ENCODE results near the gene DHODH. TPM values are rescaled to one million over a fixed set of nuclear protein-coding genes. Genes with fewer than 3 reads are reported as not detected.

Gene DHODH
- total and polyA plus RNA-seq, 2 of the 8 experiments (the other 6 are each of a cell fraction or from before 2014, with no cell fraction given): 9.1 to 19.4 TPM

- TF ChIP-seq SAP30 (IDR thresholded peaks at IDR 0.05; ENCODE audit: insufficient read depth, insufficient replicate concordance, low read length): no peak
- TF ChIP-seq SP2 (IDR thresholded peaks at IDR 0.05; ENCODE audit: low read length): no peak
- TF ChIP-seq SIRT6 (IDR thresholded peaks at IDR 0.05; ENCODE audit: low read length): no peak
- no peak for TF ChIP-seq SIX5 (IDR thresholded peaks at IDR 0.05; ENCODE audit: low read depth, low read length)
- no peak for TF ChIP-seq KDM1A (IDR thresholded peaks at IDR 0.05; ENCODE audit: borderline replicate concordance, low read length)
- TF ChIP-seq CEBPB (IDR thresholded peaks at IDR 0.05; ENCODE audit: low read depth, low read length): no peak
- no peak for TF ChIP-seq RXRA (IDR thresholded peaks at IDR 0.05; ENCODE audit: insufficient read depth, low read depth, low read length)
- no peak for TF ChIP-seq NRF1 (IDR thresholded peaks at IDR 0.05; ENCODE audit: low read depth, low read length)
- TF ChIP-seq SIN3A (conservative IDR thresholded peaks at IDR 0.05 in 1 of 2, IDR thresholded peaks at IDR 0.05 in 1 of 2; ENCODE audit: low read depth in 1 of 2, low read length in 2 of 2): no peak
- TF ChIP-seq CHD7 (IDR thresholded peaks at IDR 0.05; ENCODE audit: insufficient replicate concordance, low read length): no peak
- TF ChIP-seq MAFK (IDR thresholded peaks at IDR 0.05; ENCODE audit: low read depth, low read length): no peak
Observed at GRCh38 chr16:72050769-72051464, 42.4 kb downstream of the DHODH start (continued).
